GM12878 (cell line): ENCODE data around the gene SEL1L. TPM values are rescaled to one million over a fixed set of nuclear protein-coding genes. Genes with fewer than 3 reads are reported as not detected.
A peak's percentile ranks its signal among the peaks of the same experiment; 100 is the strongest.

Experiments
- ASH2L ChIP-seq: fragments of 300-600, 200-600 bp; sonication (generic); IDR thresholded peaks from 2 replicates; pipeline ENCODE4 v1.6.1; 2017; ENCODE audit warnings: low read depth, mild to moderate bottlenecking, borderline replicate concordance
- ATF7 ChIP-seq: fragments of 450-650 bp; IDR thresholded peaks from 2 replicates; pipeline ENCODE4 v1.6.1; 2016; ENCODE audit warnings: low read depth, mild to moderate bottlenecking
- BCLAF1 ChIP-seq: fragments of 450-650 bp; IDR thresholded peaks from 2 replicates; pipeline ENCODE4 v1.6.1; 2017; ENCODE audit warnings: antibody characterized with exemption, mild to moderate bottlenecking, moderate library complexity
- CEBPB ChIP-seq, 2 experiments: fragments of 150-350 bp in 1 of 2; IDR thresholded peaks; 2 replicates each; pipeline ENCODE4 v1.6.1; 2012 to 2014; ENCODE audit warnings: low read depth in 2 of 2, low read length in 2 of 2, borderline replicate concordance in 1 of 2, inconsistent platforms in 1 of 2
- CHD2 ChIP-seq: IDR thresholded peaks from 2 replicates; pipeline ENCODE4 v1.6.1; 2011; ENCODE audit warnings: low read depth, low read length, improper control_type of control experiment, borderline replicate concordance
- CHD4 ChIP-seq: fragments of 200-600 bp; sonication (generic); IDR thresholded peaks from 2 replicates; pipeline ENCODE4 v1.6.1; 2016; ENCODE audit warnings: mild to moderate bottlenecking
- CREB1 ChIP-seq: IDR thresholded peaks from 2 replicates; pipeline ENCODE4 v1.6.1; 2012; ENCODE audit warnings: low read depth, mild to moderate bottlenecking, inconsistent platforms
- HSF1 ChIP-seq: fragments of 150-350 bp; IDR thresholded peaks from 2 replicates; pipeline ENCODE4 v1.6.1; 2014; ENCODE audit warnings: mild to moderate bottlenecking, low read depth, low read length
- IKZF1 ChIP-seq: fragments of 450-650 bp; conservative IDR thresholded peaks from 2 replicates; pipeline ENCODE4 v1.6.1; 2017; ENCODE audit warnings: antibody characterized with exemption, mild to moderate bottlenecking
- NFIC ChIP-seq: IDR thresholded peaks from 2 replicates; pipeline ENCODE4 v1.6.1; 2012; ENCODE audit warnings: low read depth, mild to moderate bottlenecking, inconsistent platforms, low read length, moderate library complexity
- NR2C2 ChIP-seq: IDR thresholded peaks from 2 replicates; pipeline ENCODE4 v1.6.1; 2011; ENCODE audit warnings: borderline replicate concordance, low read depth; ENCODE audit not compliant: control insufficient read depth, insufficient read length
- RCOR1 ChIP-seq: conservative IDR thresholded peaks from 2 replicates; pipeline ENCODE4 v1.6.1; 2012; ENCODE audit warnings: low read depth, low read length, improper control_type of control experiment
- RELA ChIP-seq: fragments of 450-650 bp; IDR thresholded peaks from 2 replicates; pipeline ENCODE4 v1.8.0; 2014; ENCODE audit warnings: borderline replicate concordance; ENCODE audit not compliant: partially characterized antibody
- RELB ChIP-seq: fragments of 450-650 bp; IDR thresholded peaks from 2 replicates; pipeline ENCODE4 v1.6.1; 2017; ENCODE audit warnings: low read depth, mild to moderate bottlenecking, moderate library complexity
- SIX5 ChIP-seq: IDR thresholded peaks from 2 replicates; pipeline ENCODE4 v1.6.1; 2011; ENCODE audit warnings: mild to moderate bottlenecking, low read depth, low read length, moderate library complexity; ENCODE audit not compliant: severe bottlenecking
- SMAD5 ChIP-seq: IDR thresholded peaks from 2 replicates; pipeline ENCODE4 v1.6.1; 2016; ENCODE audit warnings: antibody characterized with exemption, low read depth
- SP1 ChIP-seq: IDR thresholded peaks from one replicate; pipeline ENCODE4 v1.6.1; 2011; ENCODE audit warnings: low read depth, low read length
- SRF ChIP-seq, 2 experiments: IDR thresholded peaks; 2 replicates each; pipeline ENCODE4 v1.6.1; 2011; ENCODE audit warnings: low read depth in 2 of 2, low read length in 2 of 2, mild to moderate bottlenecking in 1 of 2, moderate library complexity in 1 of 2
- STAT3 ChIP-seq: IDR thresholded peaks from 2 replicates; pipeline ENCODE4 v1.6.1; 2011; ENCODE audit warnings: low read depth, low read length, improper control_type of control experiment
- TBL1XR1 ChIP-seq: IDR thresholded peaks from 2 replicates; pipeline ENCODE4 v1.6.1; 2012; ENCODE audit warnings: low read depth, low read length, improper control_type of control experiment
- ZBTB11 ChIP-seq: fragments of 450-650 bp; formaldehyde crosslinking; IDR thresholded peaks from 2 replicates; pipeline ENCODE4 v1.5.0; 2022; ENCODE audit warnings: mild to moderate bottlenecking, missing genetic modification characterization
- ZNF274 ChIP-seq: IDR thresholded peaks from one replicate; pipeline ENCODE4 v1.8.0; 2011; ENCODE audit not compliant: insufficient read length, insufficient read depth
- polyA plus RNA-seq, 11 experiments: library from polyadenylated mRNA; depleted of rRNA in 4 of 11; unstranded in 6 of 11; stranded (reverse) in 5 of 11; fragments of >200 nt; fragmentation: Nextera tagmentation in 4 of 11; fragmentation: Illumina TruSeq in 1 of 11; extraction: Ambion mirVana in 4 of 11; extraction: Trizol in 1 of 11; gene quantifications; 1 replicate in 1 of 11; 2 replicates in 10 of 11; pipeline versions ENCODE4 v1.2.1 to v1.2.3, GENCODE V29; 2011 to 2016; ENCODE audit warnings: inconsistent platforms in 2 of 11, missing spikeins in 2 of 11, low read depth in 1 of 11
- total RNA-seq, 4 experiments: library from RNA; depleted of rRNA in 3 of 4; stranded (reverse); fragments of >200 nt in 3 of 4; fragmentation: Illumina TruSeq in 1 of 4; extraction: Trizol in 1 of 4; gene quantifications; 2 replicates each; pipeline versions ENCODE4 v1.2.1 to v1.2.3, GENCODE V29; 2013 to 2021

Gene SEL1L
- total and polyA plus RNA-seq, 10 of the 15 experiments (the other 5 are each of a cell fraction or from before 2014, with no cell fraction given): 13.4 to 57.2 (median 31.7) TPM

GRCh38 chr14:81550001-81550637, 16.5 kb upstream of the SEL1L start (continued):
- TF ChIP-seq SP1: peak; percentile 13
- no peak for TF ChIP-seq ASH2L
- TF ChIP-seq CREB1: no peak
- no peak for TF ChIP-seq BCLAF1
- 0 out of 4 replicates have a peak, but pooled peaks of 1 of the 2 experiments have one; percentile 8 for TF ChIP-seq SRF (IDR thresholded peaks at IDR 0.05; ENCODE audit: low read depth in 2 of 2, low read length in 2 of 2)
- TF ChIP-seq CEBPB (IDR thresholded peaks at IDR 0.05; ENCODE audit: borderline replicate concordance in 1 of 2, low read depth in 2 of 2, low read length in 2 of 2): no peak
- no peak for TF ChIP-seq SMAD5
- peak; percentile 27 for TF ChIP-seq RELA
- TF ChIP-seq STAT3: 0 out of 2 replicates have a peak, but pooled peaks have one; percentile 79
- TF ChIP-seq IKZF1: peak; percentile 68
- TF ChIP-seq NR2C2: no peak
- no peak for TF ChIP-seq CHD2
- no peak for TF ChIP-seq HSF1
- no peak for TF ChIP-seq CHD4
- peak; percentile 72 for TF ChIP-seq RELB
- TF ChIP-seq ZNF274: no peak
- peak; percentile 69; the same call in 1 of the 2 replicates for TF ChIP-seq TBL1XR1
- TF ChIP-seq ZBTB11 (CRISPR knock-in tag): no peak
- peak; percentile 62 for TF ChIP-seq ATF7
- TF ChIP-seq RCOR1: no peak
- no peak for TF ChIP-seq SIX5
- peak; percentile 91 for TF ChIP-seq NFIC
